HG02938 (cell line): ENCODE data around the gene ZBTB45.
A peak's percentile ranks its signal among the peaks of the same experiment; 100 is the strongest.
"Not testable (repeated sequence)": the region's sequence is repeated elsewhere in the genome, so short reads cannot be mapped to it uniquely, and the experiment has no call there.

Source experiments
- ATAC-seq: cut with Tn5 transposase; IDR thresholded peaks from one replicate; pipeline ENCODE4 v1.9.1; 2021; ENCODE audit warnings: mild to moderate bottlenecking, moderate library complexity; ENCODE audit not compliant: unreplicated experiment

Gene ZBTB45

DNA sequence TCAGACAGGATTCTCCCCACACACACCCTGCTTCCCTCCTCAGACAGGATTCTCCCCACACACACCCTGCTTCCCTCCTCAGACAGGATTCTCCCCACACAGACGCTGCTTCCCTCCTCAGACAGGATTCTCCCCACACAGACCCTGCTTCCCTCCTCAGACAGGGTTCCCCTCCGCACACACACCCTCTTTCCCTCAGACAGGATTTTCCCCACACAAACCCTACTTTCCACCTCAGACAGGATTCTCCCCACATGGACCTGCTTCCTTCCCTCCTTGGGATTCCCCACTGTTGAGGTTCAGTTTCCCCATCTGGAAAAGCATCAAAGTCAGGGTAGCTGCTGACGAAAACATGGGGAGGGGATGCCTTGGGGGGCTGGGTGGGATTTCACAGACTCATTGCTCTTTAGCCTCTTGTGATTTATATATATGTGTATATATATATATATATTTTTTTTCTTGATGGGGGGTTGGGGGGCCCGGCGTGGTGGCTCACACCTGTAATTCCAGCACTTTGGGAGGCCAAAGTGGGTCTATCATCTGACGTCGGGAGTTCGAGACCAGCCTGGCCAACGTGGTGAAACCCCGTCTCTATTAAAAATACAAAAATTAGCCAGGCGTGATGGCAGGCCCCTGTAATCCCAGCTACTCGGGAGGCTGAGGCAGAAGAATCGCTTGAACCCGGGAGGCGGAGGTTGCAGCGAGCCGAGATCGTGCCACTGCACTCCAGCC lies 23.2 kb upstream of the ZBTB45 start:
- ATAC-seq, result not testable (repeated sequence)

DNA sequence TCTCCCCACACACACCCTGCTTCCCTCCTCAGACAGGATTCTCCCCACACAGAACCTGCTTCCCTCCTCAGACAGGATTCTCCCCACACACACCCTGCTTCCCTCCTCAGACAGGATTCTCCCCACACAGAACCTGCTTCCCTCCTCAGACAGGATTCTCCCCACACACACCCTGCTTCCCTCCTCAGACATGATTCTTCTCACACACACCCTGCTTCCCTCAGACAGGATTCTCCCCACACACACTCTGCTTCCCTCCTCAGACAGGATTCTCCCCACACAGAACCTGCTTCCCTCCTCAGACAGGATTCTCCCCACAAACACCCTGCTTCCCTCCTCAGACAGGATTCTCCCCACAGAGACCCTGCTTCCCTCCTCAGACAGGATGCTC lies 19.6 kb upstream of the ZBTB45 start:
- ATAC-seq, result not testable (repeated sequence)

DNA sequence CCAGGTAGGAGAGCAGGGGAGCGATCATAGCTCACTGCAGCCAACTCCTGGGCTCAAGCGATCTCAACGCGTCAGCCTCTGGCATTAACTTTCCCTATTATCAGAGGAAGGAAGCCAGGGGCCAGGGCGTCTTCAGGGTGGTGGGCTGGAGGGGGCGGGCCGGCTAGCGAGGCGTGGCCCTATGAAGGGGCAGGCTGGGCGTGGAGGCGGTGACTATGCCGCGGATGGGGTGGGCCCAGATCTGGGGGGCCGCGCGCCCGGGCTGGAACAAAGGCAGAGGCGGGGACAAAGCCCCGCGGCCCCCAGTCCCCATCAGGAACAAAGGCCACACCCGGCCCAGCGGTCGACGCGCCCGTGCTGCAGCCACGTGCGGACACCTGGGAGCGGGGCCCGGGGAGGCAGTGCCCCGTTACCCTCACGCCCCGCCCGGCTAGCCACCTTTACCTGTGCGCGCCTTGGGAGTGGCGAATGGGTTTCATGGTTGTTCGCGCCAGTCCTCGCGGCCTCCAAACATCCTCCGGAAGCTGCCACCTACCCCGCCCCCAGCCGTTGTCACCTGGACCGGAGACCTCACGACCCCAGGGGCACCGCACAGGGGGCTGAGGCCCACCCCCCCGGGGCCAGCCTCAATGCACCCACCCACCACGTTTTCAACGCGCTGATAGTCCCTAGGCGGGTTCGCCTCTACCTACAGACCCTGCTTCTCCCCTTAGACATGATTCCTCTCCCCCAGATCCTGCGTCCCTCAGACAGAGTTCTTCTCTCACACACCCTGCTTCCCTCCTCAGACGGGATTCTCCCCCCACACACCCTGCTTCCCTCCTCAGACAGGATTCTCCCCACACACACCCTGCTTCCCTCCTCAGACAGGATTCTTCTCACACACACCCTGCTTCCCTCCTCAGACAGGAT lies 18.9 kb upstream of the ZBTB45 start:
- ATAC-seq, result no peak

DNA sequence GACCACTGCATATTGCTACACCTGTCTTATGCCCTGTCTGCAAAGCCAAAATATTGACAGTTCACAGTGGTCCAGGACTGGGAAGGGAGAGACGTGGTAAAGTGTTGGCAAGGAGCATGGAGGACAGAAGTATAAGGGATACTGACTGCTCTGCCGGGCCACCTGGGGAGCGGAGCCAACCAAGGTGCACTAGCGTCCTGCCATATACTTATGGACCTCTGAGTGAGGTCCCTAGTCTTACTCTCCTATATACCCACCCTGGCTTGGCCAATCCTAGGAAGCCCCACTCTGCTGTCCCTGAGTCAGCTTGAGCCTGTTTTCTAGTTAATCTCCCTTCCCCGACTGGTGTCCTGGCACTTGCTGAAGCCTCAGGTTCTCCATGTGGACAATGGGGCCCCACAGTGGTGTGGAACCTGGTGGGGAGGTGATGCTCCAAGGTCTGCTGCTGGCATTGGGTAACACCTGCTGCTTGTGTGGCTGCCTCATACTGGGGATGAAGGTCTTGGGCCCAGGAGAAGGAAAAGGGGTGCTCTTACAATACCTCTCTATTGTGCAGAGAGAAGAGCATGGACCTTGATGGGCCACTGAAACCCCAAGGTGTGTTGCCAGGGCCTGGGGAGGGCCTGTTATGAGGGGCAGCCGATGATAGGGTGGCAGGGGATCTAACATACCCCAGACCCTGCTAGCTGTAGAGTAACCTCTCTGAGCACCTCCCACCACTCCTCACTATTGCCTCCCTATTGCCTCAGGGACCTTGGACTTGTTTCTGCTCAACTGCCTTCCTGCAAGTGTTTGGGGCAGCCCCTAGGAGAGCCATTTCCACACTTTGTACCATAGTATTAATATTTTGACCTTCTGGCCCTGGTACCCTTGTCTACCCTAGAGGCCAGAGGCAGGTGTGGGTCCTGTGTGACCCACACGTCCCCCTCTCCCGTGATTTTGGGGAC lies 17.5 kb upstream of the ZBTB45 start:
- no peak for ATAC-seq

- ATAC-seq, result no peak
Observed at GRCh38 chr19:58535857-58536256, 16.2 kb upstream of the ZBTB45 start.

DNA sequence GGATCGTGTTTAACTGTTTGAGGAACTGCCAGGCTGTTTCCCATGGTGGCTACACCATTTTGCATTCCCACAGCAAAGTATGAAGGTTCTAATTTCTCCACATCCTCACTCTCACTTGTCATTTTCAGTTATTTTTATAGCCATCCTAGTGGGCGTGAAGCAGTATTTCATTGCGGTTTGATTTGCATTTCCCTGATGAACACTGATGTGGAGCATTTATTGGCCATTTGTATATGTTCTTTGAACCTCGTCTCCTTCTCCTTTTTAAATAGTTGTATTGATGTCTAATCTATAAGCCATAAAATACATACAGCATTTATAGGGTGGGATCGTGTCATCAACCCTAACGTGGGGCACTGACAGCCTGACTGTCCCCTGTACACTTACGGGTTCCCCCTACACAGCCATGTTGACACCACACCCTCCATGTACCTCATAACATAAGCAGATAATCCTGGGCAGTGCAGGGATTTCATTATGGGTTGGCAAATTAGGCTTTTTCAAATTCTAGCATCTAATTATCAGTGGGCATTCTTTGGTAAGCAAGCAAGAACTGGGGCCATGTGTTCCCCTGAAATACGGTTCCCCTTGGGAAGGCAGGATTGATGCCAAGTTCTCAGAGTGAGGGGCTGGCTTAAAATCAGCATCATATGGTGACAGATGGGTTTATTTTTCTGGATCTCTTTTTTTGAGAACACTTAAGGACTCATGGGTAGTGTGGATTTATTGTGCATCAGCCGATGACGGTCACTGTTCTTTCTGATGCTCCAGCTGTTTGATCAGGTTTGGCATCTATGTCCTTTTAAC lies 11.6 kb upstream of the ZBTB45 start:
- no peak for ATAC-seq

GRCh38 chr19:58529405-58529804 lies 9.8 kb upstream of the ZBTB45 start:
- no peak for ATAC-seq

DNA sequence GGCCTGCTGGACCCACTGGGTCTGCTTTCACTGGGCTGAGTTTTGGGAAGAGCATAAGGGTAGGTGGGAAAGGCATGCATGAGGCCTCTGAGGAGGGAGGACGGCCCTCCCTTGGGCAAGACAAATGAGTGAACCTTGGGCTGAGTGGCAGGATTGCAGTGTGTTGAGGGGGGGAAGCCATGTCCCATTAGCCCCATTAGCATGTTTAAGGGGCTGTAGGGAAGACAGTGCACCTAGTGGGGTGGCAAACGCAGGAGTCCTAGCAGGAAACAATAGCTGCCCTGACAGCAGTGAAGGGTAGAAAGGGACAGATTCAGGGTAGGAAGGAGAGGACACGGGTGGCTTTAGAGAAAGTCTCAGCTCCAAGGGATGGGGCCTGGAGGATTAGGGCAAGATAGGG lies 3.1 kb upstream of the ZBTB45 start:
- ATAC-seq, result no peak

DNA sequence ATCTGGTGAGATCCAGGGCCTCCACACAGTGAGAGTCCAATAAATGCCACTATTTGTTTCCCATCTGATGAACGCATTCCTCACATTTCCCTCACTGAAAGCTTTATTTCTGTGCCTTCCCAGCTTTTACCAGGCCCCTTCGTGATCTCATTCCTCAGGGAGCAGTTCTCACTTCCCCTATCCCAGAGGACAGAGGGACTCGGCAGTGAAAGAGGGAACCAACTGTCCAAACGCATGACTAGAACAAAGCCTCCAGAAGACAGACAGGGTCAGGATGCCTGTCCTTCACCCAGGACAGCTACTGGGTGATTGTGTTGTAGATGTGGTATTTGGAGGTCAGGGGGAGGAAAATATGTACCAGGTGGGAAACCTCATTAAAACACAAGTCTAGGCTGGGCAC lies 2.0 kb upstream of the ZBTB45 start:
- no peak for ATAC-seq

- no peak for ATAC-seq
Observed at GRCh38 chr19:58520257-58520599, 618 bp upstream of the ZBTB45 start.

DNA sequence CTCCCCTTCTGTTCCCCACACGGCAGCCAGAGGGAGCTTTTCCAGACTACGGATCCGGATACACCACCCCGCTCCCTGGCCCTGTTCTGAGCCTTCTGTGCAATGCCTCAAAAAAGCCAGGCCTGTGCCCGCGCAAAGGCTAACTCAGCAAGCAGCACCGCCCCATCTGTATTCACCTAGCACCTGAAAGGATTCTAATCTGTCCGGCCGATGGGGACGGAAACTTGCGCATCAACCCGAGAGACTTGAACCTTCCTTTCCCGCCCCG lies 589 bp downstream of the ZBTB45 start:
- ATAC-seq, result no peak

DNA sequence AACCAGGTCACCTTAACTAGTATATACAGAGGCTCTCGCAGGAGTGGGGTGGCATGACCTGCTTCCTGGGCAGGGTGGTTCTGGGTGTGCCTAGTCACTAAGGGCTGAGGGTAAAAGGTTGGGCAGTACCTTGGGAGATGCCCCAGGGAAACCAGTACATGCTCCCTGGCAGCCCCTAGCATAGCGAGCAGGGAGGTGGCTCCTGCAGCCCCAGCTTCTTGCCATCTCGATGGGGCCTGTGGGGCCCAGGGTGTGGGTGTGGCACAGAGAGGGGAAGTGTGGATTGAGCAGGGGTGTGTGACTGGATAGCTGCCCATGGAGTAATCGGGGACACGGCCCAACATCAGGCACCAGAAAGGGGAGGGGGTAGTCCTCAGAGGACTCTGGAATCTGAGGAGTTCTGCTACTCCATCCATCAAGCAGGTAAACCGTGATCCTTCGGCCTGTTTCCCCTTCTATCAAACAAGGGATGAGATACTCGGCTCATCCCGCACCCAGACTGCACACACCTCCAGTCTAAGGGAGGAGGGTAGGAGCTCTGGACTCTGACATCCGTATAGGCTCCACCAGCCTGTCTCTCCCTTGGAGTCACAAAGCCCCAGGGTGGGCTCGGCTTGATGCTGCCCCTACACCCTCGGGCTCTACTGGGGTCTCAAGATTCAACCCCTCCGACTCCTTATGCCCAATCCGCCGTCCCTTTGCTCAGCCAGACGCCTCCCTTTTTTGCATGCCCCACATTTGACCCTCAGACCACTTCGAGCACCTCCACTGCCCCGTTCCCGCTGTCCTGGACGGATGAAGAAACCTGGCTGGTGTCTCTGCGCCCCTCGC lies 1.1 kb downstream of the ZBTB45 start:
- ATAC-seq, result no peak

GRCh38 chr19:58516964-58517833 lies 2.4 kb downstream of the ZBTB45 start:
- no peak for ATAC-seq

- no peak for ATAC-seq
Observed at GRCh38 chr19:58516246-58516836, 3.3 kb downstream of the ZBTB45 start.

DNA sequence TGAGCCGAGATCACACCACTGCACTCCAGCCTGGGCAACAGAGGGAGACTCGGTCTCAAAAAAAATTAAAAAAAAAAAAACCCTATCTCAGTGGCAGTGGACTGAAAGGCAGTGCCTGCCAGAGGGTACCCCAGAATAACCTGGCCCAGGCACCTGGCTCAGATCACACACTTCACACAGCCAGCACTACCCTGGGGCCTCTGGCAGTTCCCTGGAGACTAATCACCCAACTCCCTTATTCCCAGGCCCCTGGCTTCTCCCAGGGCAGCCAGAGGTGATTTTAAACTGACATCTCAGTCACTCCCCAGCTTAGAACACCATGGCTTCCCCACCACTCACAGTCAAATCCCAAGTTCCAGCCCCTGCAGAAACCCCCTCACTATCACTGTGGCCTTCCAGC lies 4.4 kb downstream of the ZBTB45 start:
- no peak for ATAC-seq

- ATAC-seq, result no peak
Observed at GRCh38 chr19:58514564-58515022, 5.0 kb downstream of the ZBTB45 start.

- peak; percentile 55 for ATAC-seq
Observed at GRCh38 chr19:58513694-58514563, 5.7 kb downstream of the ZBTB45 start.
